Osteoblast (primary cell): ENCODE results near the gene BICDL1. TPM values are rescaled to one million over a fixed set of nuclear protein-coding genes. Genes with fewer than 3 reads are reported as not detected.

Experiments used
- DNase-seq: peaks from one replicate; pipeline ENCODE4 v3.0.0; 2011; ENCODE audit warnings: low spot score, mixed read lengths; ENCODE audit not compliant: insufficient read length; ENCODE audit errors: missing footprints
- H2AFZ ChIP-seq: 2 replicates; pipeline ENCODE4 v1.6.0; 2011; ENCODE audit warnings: mild to moderate bottlenecking, low read length
- H3K27ac ChIP-seq: 2 replicates; pipeline ENCODE4 v1.5.1; 2011; ENCODE audit warnings: mild to moderate bottlenecking, low read depth, low read length, moderate library complexity
- H3K27me3 ChIP-seq: 2 replicates; pipeline ENCODE4 v1.6.0; 2012; ENCODE audit warnings: mild to moderate bottlenecking, control low read depth, inconsistent platforms, low read length, moderate library complexity; ENCODE audit not compliant: insufficient read depth
- H3K36me3 ChIP-seq: 2 replicates; pipeline ENCODE4 v1.5.1; 2011; ENCODE audit warnings: mild to moderate bottlenecking, low read length, control low read depth, moderate library complexity; ENCODE audit not compliant: insufficient read depth
- H3K4me1 ChIP-seq: 2 replicates; pipeline ENCODE4 v1.5.1; 2011; ENCODE audit warnings: mild to moderate bottlenecking, low read length, control low read depth, moderate library complexity; ENCODE audit not compliant: insufficient read depth
- H3K4me2 ChIP-seq: 2 replicates; pipeline ENCODE4 v1.6.0; 2011; ENCODE audit warnings: mild to moderate bottlenecking, low read length; ENCODE audit not compliant: insufficient read depth
- H3K4me3 ChIP-seq: fragments of 200-600 bp; sonication (generic); 3 replicates; pipeline ENCODE4 v1.5.1; 2012; ENCODE audit warnings: mild to moderate bottlenecking, low read length, inconsistent platforms; ENCODE audit not compliant: insufficient read depth
- H3K79me2 ChIP-seq: 2 replicates; pipeline ENCODE4 v1.6.0; 2012; ENCODE audit warnings: mild to moderate bottlenecking, low read length, control low read depth, inconsistent platforms; ENCODE audit not compliant: insufficient read depth
- H3K9me3 ChIP-seq: 2 replicates; pipeline ENCODE4 v1.5.1; 2011; ENCODE audit warnings: low read depth, low read length, control low read depth
- H4K20me1 ChIP-seq: 2 replicates; pipeline ENCODE4 v1.6.0; 2012; ENCODE audit warnings: mild to moderate bottlenecking, low read length, control low read depth; ENCODE audit not compliant: insufficient read depth
- CTCF ChIP-seq: IDR thresholded peaks from 2 replicates; pipeline ENCODE4 v1.5.1; 2011; ENCODE audit warnings: mild to moderate bottlenecking, low read depth, low read length, moderate library complexity; ENCODE audit errors: extremely low read depth
- total RNA-seq: library from RNA; depleted of rRNA; stranded (reverse); fragments of >200 nt; gene quantifications from 2 replicates; pipeline ENCODE4 v1.2.3, GENCODE V29; 2012

Gene BICDL1
- total RNA-seq, 1 donor: not detected

DNA sequence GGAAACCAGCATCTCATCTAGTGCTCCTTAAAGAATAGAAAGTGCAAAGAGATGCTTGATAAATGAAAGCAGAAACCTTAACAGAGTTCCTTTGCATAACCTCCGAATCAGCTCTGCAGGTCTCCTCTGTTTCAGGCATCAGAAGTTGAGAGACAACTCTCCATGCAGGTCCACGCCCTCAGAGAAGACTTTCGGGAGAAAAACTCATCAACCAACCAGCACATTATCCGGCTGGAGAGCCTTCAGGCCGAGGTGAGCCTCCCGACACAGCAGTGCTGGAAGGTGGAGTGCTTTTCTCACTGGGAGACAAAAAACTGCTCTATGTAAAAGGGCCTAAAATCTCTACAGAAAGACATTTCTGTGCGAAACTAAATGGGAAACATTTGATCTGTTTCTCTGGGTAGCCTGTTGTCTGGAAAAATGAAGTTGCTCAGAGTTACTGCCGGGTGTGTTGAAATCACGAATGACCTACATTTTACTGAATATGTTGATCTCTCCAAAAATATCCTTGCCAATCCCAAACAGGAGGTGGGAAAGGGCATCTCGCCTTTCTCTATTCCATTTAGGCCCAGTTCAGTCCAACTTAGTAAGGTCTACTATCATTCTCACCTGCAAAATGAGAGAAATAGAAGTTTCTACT, 72.7 kb downstream of the BICDL1 start:
- H3K27me3 ChIP-seq: peaks cover 56% of the 10 kb centered on the region
- no peaks in the 10 kb centered on the region for H3K4me1 ChIP-seq
- no peak overlapping the region for H3K4me2 ChIP-seq
- no peaks in the 10 kb centered on the region for H3K79me2 ChIP-seq
- no peak overlapping the region for H3K27ac ChIP-seq
- no peak for DNase-seq
- H3K4me3 ChIP-seq: no peak overlapping the region
- H4K20me1 ChIP-seq: no peaks in the 10 kb centered on the region
- H3K9me3 ChIP-seq: no peaks in the 10 kb centered on the region
- no peaks in the 10 kb centered on the region for H3K36me3 ChIP-seq
- no peak overlapping the region for H2AFZ ChIP-seq
- no peak for TF ChIP-seq CTCF

GRCh38 chr12:120062976-120063579, 74.0 kb downstream of the BICDL1 start:
- Histone ChIP-seq H2AFZ (no peak overlapping the region), H3K27ac (no peak overlapping the region), H4K20me1 (no peaks in the 10 kb centered on the region), H3K79me2 (no peaks in the 10 kb centered on the region), H3K27me3 (peaks cover 59% of the 10 kb centered on the region), H3K9me3 (no peaks in the 10 kb centered on the region), H3K4me1 (no peaks in the 10 kb centered on the region), H3K4me2 (no peak overlapping the region), H3K36me3 (no peaks in the 10 kb centered on the region), H3K4me3 (no peak overlapping the region)
- DNase-seq: no peak
- TF ChIP-seq CTCF: no peak

DNA sequence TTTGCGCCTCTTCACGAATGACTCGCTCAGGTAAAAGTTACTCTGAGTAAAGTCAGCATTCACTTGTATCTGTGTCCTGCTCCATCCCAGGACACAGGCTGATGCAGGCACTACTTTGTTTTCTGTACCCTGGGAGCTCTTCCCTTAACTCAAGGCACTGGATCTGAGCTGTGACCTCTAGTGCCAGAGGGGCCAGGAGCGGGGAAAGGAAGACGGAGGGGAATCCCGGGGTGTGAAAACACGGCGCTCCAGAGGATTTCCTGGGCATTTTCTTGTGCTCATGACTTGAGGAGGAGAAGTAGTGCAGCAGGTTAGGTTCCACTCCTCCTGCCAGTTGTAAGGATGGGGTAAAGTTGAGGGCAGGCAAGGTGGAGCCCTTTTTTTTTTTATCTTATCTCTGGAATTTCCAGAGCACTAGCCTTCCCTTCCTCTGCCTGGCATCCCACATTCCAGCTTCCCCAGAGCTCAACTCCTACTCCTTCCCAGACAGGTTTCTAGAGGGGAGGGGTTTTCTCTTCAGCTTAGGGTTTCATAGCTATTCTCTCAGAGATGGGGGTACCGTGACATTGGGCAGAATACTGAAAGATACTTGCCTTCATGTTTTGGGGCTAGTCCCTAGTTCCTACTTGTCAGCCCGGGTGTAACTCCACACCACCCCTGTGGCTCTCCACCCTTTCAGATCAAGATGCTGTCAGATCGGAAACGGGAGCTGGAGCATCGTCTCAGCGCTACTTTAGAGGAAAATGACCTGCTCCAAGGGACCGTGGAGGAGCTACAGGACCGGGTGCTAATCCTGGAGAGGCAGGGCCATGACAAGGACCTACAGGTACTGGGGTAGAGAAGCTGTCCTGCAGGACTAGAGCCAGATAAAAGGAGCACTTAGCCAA, 75.3 kb downstream of the BICDL1 start:
- TF ChIP-seq CTCF: no peak
- no peak for DNase-seq
- Histone ChIP-seq H3K36me3 (no peaks in the 10 kb centered on the region), H2AFZ (no peak overlapping the region), H3K9me3 (no peaks in the 10 kb centered on the region), H4K20me1 (no peaks in the 10 kb centered on the region), H3K4me1 (no peaks in the 10 kb centered on the region), H3K27ac (no peak overlapping the region), H3K79me2 (no peaks in the 10 kb centered on the region), H3K4me3 (no peak overlapping the region), H3K4me2 (no peak overlapping the region), H3K27me3 (peaks cover 61% of the 10 kb centered on the region)

DNA sequence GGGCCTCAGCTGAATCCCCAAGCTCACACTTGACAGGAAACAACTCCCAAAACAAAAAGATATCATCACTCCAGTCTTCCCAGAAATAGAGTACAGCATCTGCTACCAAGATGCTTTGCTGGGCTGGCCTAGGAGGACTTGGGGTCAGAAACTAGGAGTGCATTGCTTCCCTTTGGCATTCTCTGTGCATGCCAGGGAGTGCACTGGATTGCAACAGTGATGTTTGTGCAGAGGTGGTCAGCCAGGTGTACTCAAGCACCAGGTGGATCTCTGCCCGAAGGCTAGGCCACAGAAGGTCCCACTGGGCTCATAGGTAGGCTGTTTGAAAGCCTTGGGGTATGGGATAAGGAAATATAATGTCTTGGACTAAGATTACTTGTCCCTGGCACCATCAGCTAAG, 76.4 kb downstream of the BICDL1 start:
- Histone ChIP-seq H2AFZ (no peak overlapping the region), H3K4me1 (no peaks in the 10 kb centered on the region), H3K27ac (no peak overlapping the region), H3K4me2 (no peak overlapping the region), H3K36me3 (no peaks in the 10 kb centered on the region), H3K79me2 (no peaks in the 10 kb centered on the region), H4K20me1 (no peaks in the 10 kb centered on the region), H3K4me3 (no peak overlapping the region), H3K27me3 (peaks cover 65% of the 10 kb centered on the region), H3K9me3 (no peaks in the 10 kb centered on the region)
- no peak for DNase-seq
- TF ChIP-seq CTCF: no peak
